Stimulated activated CD4-positive, alpha-beta T cell treated with anti-CD3 and anti-CD28 coated beads, Interleukin-1b, Interleukin-23, amount 100 ng/mL, for 48 hours (primary cell): Measurements from ENCODE around the gene SNX2.
A peak's percentile ranks its signal among the peaks of the same experiment; 100 is the strongest.
"Not testable (repeated sequence)": the region's sequence is repeated elsewhere in the genome, so short reads cannot be mapped to it uniquely, and the experiment has no call there.

ENCODE experiments used
- DNase-seq: peaks from one replicate; pipeline ENCODE4 v3.0.0-alpha.2; 2020

SNX2 gene

GRCh38 chr5:122774861-122775549 lies at the start of gene SNX2:
TSS of gene SNX2 (plus strand) at chr5:122775080. CDS start at chr5:122775104, 24 bp downstream.
- peak; percentile 86 for DNase-seq

- no peak for DNase-seq
Measured at GRCh38 chr5:122727112-122727541, 47.8 kb upstream of the SNX2 start.

GRCh38 chr5:122730037-122730436 lies 44.8 kb upstream of the SNX2 start:
- no peak for DNase-seq

GRCh38 chr5:122730456-122730855 lies 44.4 kb upstream of the SNX2 start:
- no peak for DNase-seq

GRCh38 chr5:122736086-122736845 lies 38.6 kb upstream of the SNX2 start:
- DNase-seq = no peak

- DNase-seq = no peak
Measured at GRCh38 chr5:122738088-122738487, 36.8 kb upstream of the SNX2 start.

- no peak for DNase-seq
Measured at GRCh38 chr5:122741681-122742080, 33.2 kb upstream of the SNX2 start.

- no peak for DNase-seq
Measured at GRCh38 chr5:122743261-122743660, 31.6 kb upstream of the SNX2 start.

GRCh38 chr5:122745597-122745996 lies 29.3 kb upstream of the SNX2 start:
- DNase-seq = no peak

GRCh38 chr5:122749886-122750285 lies 25.0 kb upstream of the SNX2 start:
- no peak for DNase-seq

GRCh38 chr5:122751293-122751782 lies 23.5 kb upstream of the SNX2 start:
- DNase-seq = no peak

- DNase-seq = no peak
Measured at GRCh38 chr5:122753500-122753899, 21.4 kb upstream of the SNX2 start.

GRCh38 chr5:122755783-122756182 lies 19.1 kb upstream of the SNX2 start:
- DNase-seq = no peak

- DNase-seq = no peak
Measured at GRCh38 chr5:122756264-122756911, 18.5 kb upstream of the SNX2 start.

GRCh38 chr5:122757285-122757684 lies 17.6 kb upstream of the SNX2 start:
- DNase-seq = no peak

- no peak for DNase-seq
Measured at GRCh38 chr5:122759241-122760070, 15.4 kb upstream of the SNX2 start.

GRCh38 chr5:122760236-122760635 lies 14.6 kb upstream of the SNX2 start:
- no peak for DNase-seq

- no peak for DNase-seq
Measured at GRCh38 chr5:122761115-122761514, 13.8 kb upstream of the SNX2 start.

- not testable (repeated sequence) for DNase-seq
Measured at GRCh38 chr5:122761896-122762295, 13.0 kb upstream of the SNX2 start.

GRCh38 chr5:122766130-122766529 lies 8.8 kb upstream of the SNX2 start:
- no peak for DNase-seq

- DNase-seq = no peak
Measured at GRCh38 chr5:122770477-122770876, 4.4 kb upstream of the SNX2 start.

GRCh38 chr5:122772446-122772845 lies 2.4 kb upstream of the SNX2 start:
- DNase-seq = no peak

GRCh38 chr5:122773619-122774018 lies 1.3 kb upstream of the SNX2 start:
- DNase-seq = no peak
